Upper lobe of left lung (tissue), 4 donors: ENCODE results near the gene MEGF6.

ENCODE experiments used
- POLR2A ChIP-seq, 4 donors: fragments of 450-650 bp; IDR thresholded peaks; one replicate each; pipeline ENCODE4 v1.5.1; 2016 to 2017; ENCODE audit warnings: antibody characterized with exemption in 4 of 4, mild to moderate bottlenecking in 2 of 4
- TF ChIP-seq, protein P1 (sequence below), 6 experiments: fragments of 450-650 bp in 4 of 6; fragments of 200-600 bp in 2 of 6; sonication (generic) in 2 of 6; IDR thresholded peaks; one replicate each; pipeline ENCODE4 v1.5.1; 2016 to 2019; ENCODE audit warnings: antibody characterized with exemption in 6 of 6

DNA sequence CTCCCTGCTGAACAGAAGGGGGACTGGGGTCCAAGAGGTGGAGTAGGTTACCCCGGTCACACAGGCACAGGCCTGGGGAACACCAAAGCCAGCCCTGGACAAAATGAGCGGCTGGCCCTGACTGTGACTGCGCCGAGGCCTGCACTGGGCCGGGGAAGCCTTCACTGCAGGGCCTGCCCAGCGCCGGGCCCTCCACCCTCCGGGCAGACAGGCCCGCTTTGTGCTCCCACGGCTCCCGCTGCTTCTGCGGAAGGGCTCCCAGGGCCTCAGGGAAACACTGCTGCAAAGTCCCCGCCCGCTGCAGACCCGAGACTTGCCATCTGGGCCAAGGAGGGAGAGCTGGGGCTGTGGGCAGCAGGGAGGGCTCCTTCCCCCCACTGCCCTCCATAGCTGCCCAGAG, 35.3 kb downstream of the MEGF6 start:
- TF ChIP-seq, protein P1, sequence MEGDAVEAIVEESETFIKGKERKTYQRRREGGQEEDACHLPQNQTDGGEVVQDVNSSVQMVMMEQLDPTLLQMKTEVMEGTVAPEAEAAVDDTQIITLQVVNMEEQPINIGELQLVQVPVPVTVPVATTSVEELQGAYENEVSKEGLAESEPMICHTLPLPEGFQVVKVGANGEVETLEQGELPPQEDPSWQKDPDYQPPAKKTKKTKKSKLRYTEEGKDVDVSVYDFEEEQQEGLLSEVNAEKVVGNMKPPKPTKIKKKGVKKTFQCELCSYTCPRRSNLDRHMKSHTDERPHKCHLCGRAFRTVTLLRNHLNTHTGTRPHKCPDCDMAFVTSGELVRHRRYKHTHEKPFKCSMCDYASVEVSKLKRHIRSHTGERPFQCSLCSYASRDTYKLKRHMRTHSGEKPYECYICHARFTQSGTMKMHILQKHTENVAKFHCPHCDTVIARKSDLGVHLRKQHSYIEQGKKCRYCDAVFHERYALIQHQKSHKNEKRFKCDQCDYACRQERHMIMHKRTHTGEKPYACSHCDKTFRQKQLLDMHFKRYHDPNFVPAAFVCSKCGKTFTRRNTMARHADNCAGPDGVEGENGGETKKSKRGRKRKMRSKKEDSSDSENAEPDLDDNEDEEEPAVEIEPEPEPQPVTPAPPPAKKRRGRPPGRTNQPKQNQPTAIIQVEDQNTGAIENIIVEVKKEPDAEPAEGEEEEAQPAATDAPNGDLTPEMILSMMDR (IDR thresholded peaks at IDR 0.05): no peak
- TF ChIP-seq POLR2A (IDR thresholded peaks at IDR 0.05): no peak
